GM21529 (cell line): ENCODE results near the gene CEP135.
"Not testable (repeated sequence)": the region's sequence is repeated elsewhere in the genome, so short reads cannot be mapped to it uniquely, and the experiment has no call there.

ENCODE experiments used
- ATAC-seq: cut with Tn5 transposase; IDR thresholded peaks from one replicate; pipeline ENCODE4 v1.9.1; 2021; ENCODE audit not compliant: unreplicated experiment

CEP135 gene

DNA sequence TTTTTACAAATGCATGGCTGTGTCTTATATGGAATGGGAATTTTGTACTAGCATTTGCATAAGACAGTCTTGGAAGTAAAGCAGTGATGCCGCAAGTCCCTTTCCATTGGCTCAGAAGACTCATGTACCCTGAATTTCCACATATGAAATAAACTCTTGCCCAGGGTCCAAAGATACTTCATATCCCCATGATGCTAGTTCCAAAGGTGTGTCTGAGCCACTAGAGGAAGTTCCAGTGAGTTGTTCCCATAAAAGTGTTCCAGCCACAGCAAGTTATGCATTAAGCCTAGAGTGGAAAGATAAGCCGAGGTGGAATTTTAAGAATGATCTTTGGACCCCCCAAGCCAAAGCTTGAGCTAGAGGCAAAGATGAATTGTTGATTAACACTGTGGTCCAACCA is 9.3 kb upstream of the CEP135 start:
- no peak for ATAC-seq

DNA sequence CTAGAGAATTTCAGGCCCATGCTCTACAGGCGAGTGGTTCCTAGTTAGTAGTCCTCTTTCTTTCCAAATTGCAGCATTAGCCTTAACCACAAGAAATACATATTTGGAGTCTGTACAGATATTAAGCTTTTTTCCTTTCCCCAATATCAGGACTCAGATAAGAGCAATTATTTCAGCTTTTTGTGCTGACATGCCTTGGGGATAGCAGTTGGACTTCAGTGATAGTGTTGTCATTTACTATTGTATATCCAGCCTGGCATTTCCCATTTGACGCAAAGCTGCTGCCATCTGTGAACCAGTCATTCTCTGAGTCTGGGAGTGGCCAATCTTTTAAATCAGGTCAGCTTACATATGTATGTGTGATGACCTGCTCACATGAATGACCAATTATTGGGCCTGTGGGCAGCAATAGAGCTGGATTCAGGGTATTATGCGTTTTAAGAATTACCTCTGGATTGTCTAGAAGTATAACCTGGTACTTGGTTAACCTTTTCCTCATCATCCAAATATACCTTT is 6.8 kb upstream of the CEP135 start:
- no peak for ATAC-seq

DNA sequence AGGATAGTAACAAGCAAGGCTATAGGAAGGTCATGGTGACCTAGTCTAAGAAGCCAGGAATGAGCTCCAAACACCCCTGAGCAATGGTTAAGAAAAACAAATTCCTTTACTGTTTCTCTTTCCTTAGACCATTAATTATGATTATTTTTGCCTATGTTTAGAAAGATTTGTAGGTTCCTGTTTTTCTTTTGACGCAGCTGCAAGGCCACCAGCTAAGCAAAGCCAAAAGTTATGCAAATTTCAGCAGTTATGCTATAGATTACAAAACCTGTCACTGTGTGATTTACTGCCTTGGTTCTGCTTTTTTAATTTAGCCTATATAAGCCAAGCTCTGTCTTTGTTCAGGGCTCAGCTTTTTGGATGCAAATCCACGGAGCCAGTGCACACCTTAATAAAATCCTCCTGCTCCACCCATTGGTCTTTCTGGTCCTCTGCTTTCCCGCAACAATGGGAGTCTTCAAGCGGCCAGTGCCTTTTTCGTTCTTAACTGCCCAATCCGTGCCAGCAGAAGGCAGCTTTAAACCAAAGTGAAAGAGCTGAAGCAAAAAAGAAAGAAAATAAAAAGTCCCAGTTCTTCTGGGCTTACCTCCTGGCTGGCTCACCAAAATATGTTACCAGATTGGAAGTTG is 1.4 kb upstream of the CEP135 start:
- peak; percentile 28 for ATAC-seq

DNA sequence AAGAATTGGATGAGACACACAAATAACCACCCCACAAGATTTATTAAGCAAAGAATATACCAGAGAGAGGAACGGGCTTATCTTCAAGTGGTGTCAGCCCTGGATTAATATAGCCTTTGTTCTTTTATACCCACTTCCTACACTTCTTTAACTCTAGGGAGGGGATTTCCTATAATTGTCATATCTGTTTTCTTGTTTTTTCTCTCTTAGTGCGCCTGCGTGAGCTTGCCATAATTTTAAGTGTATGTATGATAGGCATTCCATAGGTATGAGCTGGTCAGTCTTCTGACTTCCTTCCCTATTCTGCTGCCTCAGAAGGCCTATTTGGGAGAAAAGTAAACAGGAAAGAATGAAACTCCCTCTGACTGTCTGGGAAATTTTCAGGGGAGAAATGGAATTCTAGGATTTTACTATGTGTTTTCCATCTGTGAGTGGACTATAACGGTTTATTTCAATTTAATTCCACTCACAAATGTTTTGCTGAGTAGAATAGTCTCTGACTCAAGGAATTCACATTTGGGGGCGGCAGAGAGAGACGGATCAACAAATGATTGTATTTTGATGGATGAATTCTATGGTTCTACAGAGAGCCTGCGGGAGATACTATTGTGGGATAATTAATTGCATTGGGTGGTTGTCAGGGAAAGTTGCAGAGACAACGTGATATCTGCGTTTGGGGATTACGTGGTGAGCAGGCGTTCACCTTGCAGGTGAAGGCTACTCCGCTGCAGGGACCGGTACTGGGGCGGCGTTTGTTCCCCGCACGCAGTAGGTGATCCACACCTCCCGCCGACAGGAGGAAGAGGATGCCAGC is 626 bp upstream of the CEP135 start:
- ATAC-seq, result peak; percentile 12

DNA sequence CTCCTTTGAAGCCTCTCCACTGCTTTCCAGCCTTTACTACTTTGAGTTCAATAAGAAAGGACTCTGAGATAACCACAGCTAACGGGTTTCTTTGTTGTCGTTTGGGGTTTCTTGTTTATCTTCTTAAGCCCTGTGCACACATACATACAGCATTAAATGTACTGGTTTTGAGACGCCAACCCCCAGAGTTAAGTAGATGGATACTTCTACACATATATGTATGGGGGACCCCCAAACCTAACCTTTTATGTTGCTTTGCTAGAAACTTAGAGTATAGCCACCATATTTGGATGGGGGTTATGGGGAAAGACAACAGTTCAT is 697 bp downstream of the CEP135 start:
- no peak for ATAC-seq

DNA sequence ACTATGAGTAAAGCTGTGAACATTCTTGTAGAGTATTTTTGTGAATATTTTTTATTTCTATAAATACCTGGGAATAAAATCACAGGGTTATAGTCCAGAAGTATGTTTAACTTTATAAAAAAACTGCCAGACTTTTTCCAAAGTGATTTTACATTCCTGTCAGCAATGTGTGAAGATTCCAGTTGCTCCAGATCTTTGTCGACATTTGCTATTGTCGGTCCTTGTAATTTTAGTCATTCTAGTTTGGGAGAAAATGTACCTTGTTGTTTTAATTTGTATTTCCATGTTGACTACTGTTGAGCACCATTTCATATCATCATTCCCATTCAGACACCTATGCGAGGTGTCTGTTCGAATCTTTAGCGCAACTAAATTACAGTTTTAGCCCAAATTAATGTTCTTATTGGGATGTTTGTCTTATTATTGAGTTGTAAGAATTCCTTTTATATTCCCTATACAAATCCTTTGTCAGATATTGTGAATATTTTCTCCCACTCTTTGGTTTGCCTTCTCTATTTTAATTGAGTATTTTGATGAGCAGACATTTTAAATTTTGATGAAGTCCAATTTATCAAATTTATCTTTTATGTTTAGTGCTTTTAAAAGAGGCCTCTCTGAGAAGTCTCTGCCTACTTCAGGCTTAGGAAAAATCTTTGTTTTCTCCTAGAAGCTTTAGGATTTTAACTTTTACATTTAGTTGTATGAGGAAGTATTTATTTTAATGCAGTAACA is 2.6 kb downstream of the CEP135 start:
- no peak for ATAC-seq

DNA sequence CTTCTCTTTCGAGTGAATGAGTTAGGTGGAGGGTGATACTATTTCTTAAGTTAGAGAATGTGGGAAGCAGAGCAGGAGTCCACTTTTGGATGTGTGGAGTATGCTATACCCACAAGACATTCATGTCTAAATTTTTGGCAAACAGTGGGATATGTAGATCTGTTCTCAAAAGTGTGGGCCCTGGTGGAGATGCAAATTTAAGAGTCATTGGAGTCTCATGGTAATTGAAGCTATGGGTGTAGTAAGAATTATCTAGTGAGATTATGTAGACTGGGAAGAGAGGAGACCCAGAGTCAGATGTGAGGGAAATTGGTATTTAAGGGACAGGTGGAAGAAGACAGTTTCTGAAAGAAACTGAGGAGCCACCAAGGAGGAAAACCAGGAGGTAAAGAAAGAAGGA is 7.0 kb downstream of the CEP135 start:
- ATAC-seq, result no peak

DNA sequence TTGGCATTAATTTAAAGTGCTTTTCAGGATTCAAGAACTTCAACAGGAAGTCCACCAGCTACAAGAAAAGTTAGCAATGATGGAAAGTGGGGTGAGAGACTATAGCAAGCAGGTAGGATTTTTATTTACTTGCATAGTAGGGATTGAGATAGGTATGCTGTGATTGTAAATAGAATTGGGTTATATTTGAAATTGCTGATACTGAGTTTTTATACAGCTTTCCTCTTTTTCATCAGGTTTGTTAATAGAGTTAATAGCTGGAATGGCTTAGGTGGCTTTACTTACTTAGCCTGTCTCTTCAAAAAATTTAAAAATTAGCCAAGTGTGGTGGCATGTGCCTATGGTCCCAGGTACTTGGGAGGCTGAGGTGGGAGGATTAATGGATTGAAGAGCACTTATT is 10.9 kb downstream of the CEP135 start:
- no peak for ATAC-seq

DNA sequence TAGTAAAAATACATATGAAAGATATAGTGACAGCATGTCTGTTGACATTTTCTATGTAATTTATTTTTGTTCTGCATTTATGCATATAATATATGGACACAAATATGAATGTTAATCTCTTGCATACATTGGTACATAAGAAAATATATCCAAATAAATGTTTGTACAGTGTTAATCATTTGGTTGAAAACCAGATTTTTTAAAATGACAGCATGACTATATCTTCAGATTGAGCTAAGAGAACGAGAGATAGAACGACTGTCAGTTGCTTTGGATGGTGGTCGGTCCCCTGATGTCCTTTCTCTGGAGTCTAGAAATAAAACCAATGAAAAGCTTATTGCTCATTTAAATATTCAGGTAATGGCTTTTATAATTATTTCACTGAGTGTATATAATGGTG is 15.3 kb downstream of the CEP135 start:
- no peak for ATAC-seq

DNA sequence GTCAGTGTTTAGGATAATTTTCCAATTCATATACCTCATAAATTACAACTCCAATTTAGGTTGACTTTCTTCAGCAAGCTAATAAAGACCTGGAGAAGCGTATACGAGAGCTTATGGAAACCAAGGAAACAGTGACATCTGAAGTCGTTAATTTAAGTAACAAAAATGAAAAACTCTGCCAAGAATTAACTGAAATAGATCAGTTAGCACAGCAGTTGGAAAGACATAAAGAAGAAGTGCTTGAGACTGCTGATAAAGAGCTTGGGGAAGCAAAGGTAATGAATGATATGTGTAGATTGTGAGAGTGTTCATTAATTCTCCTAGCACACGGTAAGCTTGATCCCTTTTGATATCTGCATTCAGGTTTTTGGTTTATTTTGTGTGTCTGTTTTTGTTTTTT is 16.8 kb downstream of the CEP135 start:
- ATAC-seq, result no peak

DNA sequence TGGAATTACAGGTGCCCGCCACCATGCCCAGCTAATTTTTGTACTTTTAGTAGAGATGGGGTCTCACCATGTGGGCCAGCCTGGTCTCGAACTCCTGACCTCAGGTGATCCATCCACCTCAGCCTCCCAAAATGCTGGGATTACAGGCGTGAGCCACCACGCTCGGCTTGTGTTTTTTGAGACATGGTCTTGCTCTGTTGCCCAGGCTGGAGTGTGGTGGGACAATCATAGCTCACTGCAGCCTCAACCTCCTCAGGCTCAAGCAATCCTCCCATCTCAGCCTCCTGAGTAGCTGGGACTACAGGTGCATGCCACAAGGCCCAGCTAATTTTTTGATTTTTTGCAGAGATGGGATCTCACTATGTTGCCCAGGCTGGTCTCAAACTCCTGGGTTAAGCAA is 17.6 kb downstream of the CEP135 start:
- ATAC-seq, result not testable (repeated sequence)

DNA sequence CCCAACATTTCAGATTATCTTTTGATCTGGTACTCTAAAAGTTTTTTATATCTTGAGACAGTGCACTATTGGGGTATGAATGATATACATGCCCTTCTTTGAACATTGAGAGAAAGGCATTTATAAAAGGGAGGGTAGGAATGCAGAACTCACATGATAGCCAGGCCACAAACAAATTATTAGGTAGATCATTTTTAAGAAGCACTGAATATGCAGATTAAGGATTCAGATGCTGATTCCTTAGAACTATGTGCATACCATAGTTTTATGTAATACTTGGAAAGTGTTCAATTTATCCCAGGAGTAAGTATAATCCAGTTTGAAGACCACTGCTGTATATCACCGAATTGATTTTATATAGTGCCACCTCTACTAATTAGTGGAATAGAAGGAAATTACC is 18.6 kb downstream of the CEP135 start:
- no peak for ATAC-seq

DNA sequence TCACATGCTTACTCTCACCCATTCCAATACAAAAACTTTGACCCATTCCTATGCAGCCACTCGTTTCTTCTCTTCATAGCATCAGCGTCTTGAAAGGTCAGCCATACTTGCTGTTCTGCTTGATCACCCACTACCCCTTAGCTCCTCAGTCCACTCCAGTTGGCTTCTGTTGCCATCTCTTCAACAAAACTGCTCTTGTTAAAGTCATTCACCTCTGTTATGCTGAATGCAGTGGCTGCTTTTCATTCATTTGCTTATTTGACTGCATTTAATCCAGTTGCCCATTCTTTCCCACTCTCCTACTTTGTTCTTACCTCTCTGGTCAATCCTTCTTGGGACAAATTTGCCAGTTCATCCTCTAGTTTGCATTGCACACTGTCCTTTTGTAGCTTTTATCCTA is 24.9 kb downstream of the CEP135 start:
- ATAC-seq, result no peak

DNA sequence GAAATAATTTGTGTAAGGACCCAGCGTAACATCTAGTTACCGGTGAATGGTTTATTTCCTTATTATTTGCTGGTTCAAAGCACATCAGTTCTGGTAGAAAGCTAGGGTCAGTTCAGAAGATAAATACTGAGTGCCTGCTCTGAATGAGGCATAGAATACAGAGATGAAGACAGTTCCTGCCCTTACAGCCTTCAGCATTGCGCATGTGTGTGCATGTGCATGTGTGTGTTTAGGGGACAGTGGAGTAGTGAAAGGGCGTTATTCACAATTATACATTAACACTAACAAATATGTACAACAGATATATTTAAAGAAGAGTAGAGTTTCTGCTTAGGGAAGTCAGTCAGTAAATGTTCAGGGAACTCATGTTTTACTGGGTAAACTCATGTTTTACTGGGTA is 29.1 kb downstream of the CEP135 start:
- no peak for ATAC-seq

DNA sequence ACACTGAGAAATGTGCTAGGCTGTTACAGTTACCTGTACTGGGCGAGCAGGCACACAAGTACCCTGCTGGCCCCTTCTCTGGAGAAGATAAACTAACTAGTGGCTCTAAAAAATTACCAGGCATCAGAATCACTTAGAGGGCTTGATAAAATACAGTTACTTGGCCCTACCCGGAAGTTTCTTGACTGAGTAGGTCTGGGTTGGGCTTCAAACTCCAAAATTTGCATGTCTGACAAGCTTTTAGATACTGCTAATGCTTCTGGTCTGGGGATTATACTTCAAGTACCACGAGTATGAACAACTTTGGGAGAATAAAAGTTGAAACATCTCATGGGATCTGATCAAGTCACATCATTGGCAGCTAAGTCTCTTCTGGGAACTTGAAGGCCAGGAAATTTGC is 30.8 kb downstream of the CEP135 start:
- no peak for ATAC-seq

DNA sequence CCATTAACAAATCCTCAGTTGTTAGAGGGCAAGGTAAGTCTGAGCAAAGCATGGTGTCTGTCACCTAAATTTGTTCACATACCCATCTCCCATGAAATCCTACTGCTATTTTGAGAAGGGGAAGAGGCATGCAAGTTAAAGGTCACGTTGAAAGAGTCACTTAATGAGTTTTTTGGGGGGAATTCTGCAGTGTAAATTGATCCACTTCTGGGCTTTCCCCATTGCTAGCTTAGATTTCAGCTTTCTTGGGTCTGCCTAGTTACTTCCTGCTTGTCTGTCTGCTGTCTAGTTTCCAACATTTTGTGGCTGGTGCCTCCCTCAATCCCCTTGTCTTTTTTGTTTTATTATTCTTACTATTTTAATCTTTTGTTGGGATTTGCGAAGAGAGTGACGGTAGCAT is 32.0 kb downstream of the CEP135 start:
- ATAC-seq, result no peak

DNA sequence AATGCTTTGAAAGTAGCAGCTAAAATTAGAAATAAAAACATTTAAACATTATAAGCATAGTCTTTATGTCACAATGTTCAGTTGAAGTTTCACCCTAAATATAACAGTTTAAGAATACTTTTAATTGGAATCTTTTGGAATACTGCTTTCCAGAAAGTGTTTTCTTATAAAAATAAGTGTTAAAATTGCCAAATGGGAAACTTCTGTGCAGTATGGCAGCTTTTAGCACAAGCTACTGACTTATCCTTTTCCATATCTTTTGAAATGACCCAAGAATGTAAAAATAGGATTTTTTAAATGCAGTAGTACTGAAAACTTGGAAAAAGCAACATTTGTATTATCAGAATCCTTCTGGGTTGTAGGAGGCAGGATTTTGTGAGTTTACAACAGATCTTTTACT is 34.2 kb downstream of the CEP135 start:
- no peak for ATAC-seq

DNA sequence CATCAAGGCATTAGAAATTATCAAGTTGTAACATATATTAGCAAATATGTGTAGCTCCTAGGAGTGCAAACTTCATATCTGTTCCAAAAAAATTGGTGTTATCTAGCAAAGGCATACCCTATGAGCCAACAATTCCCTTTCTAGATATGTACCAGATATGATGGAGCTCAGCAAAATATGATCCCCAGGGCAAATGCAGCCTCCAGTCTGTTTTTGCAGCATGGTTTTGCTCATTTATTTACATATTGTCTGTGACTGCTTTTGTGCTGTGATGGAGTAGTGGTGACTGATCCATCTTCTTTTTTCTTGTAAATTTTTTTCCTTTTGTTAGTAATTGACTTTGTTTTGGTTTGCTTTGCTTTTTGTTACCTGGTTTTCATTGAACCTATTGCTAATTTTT is 41.0 kb downstream of the CEP135 start:
- no peak for ATAC-seq

DNA sequence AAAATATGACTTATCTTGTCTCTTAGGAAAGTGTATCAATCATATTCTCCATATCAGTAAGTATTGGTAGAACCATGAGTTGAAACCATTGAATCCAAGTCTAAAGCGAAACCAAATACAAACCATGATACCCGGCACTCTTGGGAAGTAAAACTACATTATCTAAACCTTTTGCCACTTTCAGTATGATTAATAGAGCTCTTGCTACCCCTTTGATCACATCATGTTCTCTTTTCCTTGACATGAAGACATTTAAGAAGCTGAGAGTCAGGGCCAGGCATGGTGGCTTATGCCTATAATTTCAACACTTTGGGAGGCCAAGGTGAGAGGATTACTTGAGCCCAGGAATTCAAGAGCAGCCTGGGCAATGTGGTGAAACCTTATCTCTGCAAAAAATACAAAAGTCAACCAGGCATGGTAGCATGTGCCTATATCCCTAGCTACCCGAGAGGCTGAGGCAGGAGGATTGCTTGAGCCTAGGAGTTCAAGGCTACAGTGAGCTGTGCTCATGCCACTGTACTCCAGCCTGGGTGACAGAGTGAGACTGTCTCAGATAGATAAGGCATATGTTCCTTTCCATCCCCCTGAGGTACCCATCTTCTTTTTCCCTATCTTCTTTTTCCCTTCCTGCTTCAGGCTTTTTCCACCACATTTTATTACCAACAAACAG is 45.4 kb downstream of the CEP135 start:
- peak; percentile 84 for ATAC-seq

DNA sequence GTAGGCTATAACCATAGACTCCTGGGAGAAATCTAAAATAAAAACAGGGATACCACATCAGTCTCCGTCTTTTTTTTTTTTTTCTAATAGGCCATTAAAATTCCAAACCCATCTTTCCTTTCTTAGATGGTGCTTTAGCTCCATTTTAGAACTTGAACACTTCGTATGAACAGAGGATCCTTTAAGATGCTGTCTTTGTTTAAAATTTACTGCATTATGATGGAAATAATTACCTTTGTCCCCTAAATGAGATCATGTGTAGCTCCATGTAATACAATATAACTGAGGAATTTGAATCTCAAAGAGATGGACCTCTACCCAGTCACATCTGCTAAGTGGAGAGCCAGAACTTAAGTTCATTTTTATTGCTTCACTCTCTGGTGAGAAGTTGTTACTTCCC is 47.9 kb downstream of the CEP135 start:
- ATAC-seq, result no peak

DNA sequence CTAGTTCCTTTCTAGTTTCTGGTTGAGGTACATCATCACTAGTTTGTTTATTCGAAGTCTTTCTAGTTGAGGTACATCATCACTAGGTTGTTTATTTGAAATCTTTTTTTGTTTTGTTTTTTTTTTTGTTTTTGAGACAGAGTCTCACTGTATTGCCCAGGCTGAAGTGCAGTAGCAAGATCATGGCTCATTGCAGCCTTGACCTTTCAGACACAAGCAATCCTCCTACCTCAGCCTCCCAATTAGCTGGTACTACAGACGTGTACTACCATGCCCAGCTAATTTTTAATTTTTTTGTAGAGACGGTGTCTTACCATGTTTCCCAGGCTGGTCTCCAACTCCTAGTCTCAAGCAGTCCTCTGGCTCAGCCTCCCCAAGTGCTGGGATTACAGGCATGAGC is 54.9 kb downstream of the CEP135 start:
- no peak for ATAC-seq

DNA sequence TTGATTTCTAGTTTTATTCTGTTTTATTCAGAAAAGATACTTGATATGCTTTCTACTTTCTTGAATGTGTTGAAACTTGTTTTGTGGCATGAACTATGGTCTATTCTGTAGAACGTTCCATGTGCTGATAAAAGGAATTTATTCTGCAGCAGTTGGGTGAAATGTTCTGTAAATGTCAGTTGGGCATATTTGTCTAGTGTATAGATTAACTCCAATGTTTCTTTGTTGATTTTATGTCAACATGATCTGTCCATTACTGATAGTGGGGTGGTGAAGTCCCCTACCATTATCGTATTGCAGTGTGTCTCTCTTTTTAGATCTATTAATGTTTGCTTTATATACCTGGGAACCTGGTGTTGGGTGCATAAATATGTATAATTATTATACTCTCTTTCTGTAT is 55.5 kb downstream of the CEP135 start:
- ATAC-seq, result no peak
